IgD-negative memory B cell (primary cell): ENCODE data around the gene PAK6. TPM values are rescaled to one million over a fixed set of nuclear protein-coding genes. Genes with fewer than 3 reads are reported as not detected.

Experiments
- H3K27ac Mint-ChIP-seq, 3 donors: one replicate each; pipeline ENCODE4 v1.8.0; 2020 to 2022; ENCODE audit warnings: mild to moderate bottlenecking in 3 of 3, mixed read lengths in 3 of 3, moderate library complexity in 1 of 3
- H3K27me3 Mint-ChIP-seq: one replicate; pipeline ENCODE4 v1.8.0; 2021; ENCODE audit warnings: mixed read lengths
- H3K36me3 Mint-ChIP-seq: one replicate; pipeline ENCODE4 v1.8.0; 2020; ENCODE audit warnings: mild to moderate bottlenecking, mixed read lengths
- H3K4me1 Mint-ChIP-seq, 3 donors: one replicate each; pipeline ENCODE4 v1.8.0; 2020 to 2022; ENCODE audit warnings: mixed read lengths in 3 of 3, mild to moderate bottlenecking in 1 of 3
- H3K4me3 Mint-ChIP-seq, 4 donors: one replicate each; pipeline ENCODE4 v1.8.0; 2020 to 2022; ENCODE audit warnings: mild to moderate bottlenecking in 4 of 4, mixed read lengths in 4 of 4, moderate library complexity in 3 of 4
- H3K9me3 Mint-ChIP-seq, 3 donors: one replicate each; pipeline ENCODE4 v1.8.0; 2020 to 2021; ENCODE audit warnings: mixed read lengths in 3 of 3, mild to moderate bottlenecking in 1 of 3
- polyA plus RNA-seq: library from polyadenylated mRNA; unstranded; fragments of 300-500 nt; fragmentation: Illumina TruSeq; gene quantifications from one replicate; pipeline ENCODE4 v1.2.3, GENCODE V29; 2021

Gene PAK6
- polyA plus RNA-seq, 1 donor from 2014 or later = not detected

DNA sequence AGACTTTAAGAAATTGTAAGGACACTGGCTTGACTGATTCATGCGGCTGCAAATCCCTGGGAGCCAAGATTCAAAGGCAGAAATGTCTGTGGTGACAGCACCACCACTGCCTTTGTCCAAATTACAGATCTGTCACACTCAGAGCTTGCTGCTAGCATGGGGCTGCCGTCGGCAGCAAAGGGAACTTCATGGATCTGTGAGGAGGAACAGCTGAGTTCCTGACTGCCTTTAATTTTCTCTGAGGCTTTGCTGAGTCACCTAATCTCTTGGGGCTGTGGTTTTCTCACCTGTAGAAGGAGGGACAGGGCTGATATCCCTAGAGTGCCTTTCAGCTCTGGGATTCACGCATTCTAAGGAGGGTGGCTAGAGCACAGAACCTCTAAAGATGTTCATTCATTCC is 4.1 kb upstream of the PAK6 start:
- Mint-ChIP-seq H3K36me3 (no peaks in the 10 kb centered on the region), H3K4me3 (peak overlapping the region in 3 of 4 donors; percentile 5 to 80 (median 57)), H3K27ac (peak overlapping the region in 2 of 3 donors; percentile 5 to 74), H3K4me1 (peaks cover 13 to 22% (median 21%) of the 10 kb centered on the region in 3 donors), H3K9me3 (no peaks in the 10 kb centered on the region), H3K27me3 (peaks cover 7% of the 10 kb centered on the region)

DNA sequence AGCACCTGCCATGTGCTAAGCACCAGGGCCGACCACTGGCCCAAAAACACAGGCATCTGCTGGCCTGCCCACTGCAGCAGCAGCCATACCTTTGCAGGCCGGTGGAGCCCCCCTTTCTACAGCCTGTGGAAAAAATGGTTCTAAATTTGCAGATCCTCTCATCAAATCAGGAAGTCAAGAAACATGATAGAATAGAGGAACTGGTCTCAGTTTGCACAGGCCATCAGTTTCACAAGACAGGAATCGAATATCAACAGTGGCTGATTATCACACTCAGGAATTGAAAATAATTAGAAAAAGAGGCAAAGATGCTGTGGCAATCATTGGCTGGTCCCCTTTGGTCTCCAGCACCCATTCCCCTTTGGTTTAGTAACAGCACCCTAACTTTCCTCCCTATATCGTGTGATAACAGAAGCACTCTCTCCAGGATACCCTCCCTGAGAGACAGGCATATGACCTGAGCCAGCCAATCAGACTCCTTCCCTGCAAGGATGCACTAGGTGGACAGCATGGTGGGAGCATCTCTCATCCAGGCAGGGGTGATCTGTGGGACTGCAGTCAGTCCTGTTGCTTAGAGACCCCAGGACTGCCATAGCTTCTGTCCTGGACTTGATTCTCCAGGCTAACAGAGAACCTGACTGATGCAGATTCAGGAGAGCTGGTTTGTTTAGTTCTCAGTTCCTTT is 3.5 kb upstream of the PAK6 start:
- H3K4me3 Mint-ChIP-seq = peak overlapping the region in 3 of 4 donors; percentile 5 to 80 (median 57)
- peaks cover 8% of the 10 kb centered on the region for H3K27me3 Mint-ChIP-seq
- H3K9me3 Mint-ChIP-seq = no peaks in the 10 kb centered on the region
- H3K4me1 Mint-ChIP-seq = peaks cover 13 to 22% (median 21%) of the 10 kb centered on the region in 3 donors
- peak overlapping the region in 2 of 3 donors; percentile 5 to 74 for H3K27ac Mint-ChIP-seq
- H3K36me3 Mint-ChIP-seq = no peaks in the 10 kb centered on the region

GRCh38 chr15:40239404-40239692 is 485 bp downstream of the PAK6 start:
- Mint-ChIP-seq H3K4me3 (peak overlapping the region; percentile 20 to 69 (median 46)), H3K27ac (no peak overlapping the region), H3K36me3 (no peaks in the 10 kb centered on the region), H3K27me3 (peaks cover 8% of the 10 kb centered on the region), H3K4me1 (peaks cover 13 to 22% (median 21%) of the 10 kb centered on the region in 3 donors), H3K9me3 (no peaks in the 10 kb centered on the region)

DNA sequence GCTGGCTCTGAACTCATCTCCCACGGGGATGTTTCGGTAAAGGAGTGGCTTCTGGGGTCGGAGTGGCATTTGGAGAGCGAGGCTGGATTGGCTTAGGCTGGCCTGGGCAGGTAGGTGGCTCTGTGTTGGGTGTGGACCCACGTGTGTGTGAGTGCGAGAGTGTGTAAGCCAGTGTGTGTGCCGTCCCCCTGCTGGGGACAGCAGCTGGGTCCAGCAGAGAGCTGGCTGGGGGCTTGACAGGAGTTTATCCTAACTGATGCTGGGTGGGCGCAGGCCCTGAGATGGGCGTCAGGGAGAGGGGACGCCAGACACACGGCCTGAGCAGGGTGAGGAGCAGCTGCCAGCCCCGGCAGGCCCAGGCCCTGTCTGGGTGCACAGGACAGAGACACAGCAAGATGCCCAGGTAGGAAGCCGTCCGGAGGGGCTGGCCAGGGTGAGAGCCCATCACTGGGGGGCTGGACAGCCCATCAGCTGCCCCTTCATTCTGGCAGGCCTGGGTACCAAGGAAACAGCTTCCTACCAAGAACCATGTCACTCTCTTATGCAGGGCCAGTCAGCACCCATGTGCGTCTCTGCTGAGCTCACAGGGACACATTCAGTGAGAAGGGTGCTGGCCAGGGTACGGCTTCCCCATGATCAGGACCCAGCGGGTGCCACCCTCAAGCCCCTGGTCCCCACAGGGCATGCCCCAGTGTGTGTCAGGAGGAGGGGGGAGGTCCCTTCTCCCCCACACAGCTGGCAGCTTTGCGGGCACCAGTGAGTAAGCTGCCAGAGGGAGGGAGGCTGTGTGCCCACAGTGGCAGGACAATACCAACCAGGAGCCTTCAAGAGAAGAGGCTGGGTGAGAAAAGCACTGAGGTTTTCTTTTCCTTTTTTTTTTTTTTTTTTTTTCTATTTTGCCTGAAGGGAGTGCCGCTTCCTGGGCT is 1.1 kb downstream of the PAK6 start:
- Mint-ChIP-seq H3K36me3 (no peaks in the 10 kb centered on the region), H3K9me3 (no peaks in the 10 kb centered on the region), H3K27ac (no peak overlapping the region), H3K27me3 (peaks cover 8% of the 10 kb centered on the region), H3K4me1 (peaks cover 12 to 17% (median 16%) of the 10 kb centered on the region in 3 donors), H3K4me3 (peak overlapping the region in 3 of 4 donors; percentile 7 to 47 (median 41))

DNA sequence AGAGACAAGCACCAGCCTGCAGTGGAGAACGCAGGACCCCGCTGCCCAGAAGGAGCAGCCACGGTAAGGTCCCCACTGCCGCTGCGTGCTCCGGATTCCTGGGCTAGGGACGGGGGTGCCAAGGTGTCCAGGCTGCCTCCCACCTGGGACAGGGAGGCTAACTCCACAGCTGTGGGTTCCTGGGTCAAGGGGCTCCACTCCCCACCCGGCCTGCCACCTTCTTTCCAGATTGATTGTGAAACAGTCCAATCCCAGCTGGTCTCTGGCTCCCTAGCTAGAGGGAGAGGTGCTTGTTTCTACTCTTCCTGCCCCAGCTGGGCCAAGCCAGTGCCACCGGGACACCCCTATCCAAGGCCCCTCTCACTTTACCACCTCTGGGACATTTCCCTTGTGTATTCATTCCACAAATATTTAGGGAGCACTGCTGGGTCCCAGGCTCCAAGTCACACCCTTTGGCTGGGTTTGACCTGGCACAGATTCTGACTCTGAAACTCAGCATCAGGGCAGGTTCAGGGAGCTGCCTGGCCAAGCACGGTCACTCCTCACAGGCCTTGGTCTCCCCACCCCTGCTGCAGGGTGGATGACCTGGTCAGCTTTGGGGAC is 1.9 kb downstream of the PAK6 start:
- no peaks in the 10 kb centered on the region for H3K36me3 Mint-ChIP-seq
- peaks cover 8% of the 10 kb centered on the region for H3K27me3 Mint-ChIP-seq
- H3K9me3 Mint-ChIP-seq = no peaks in the 10 kb centered on the region
- no peak overlapping the region for H3K27ac Mint-ChIP-seq
- peaks cover 6 to 10% (median 10%) of the 10 kb centered on the region in 3 donors for H3K4me1 Mint-ChIP-seq
- no peak overlapping the region for H3K4me3 Mint-ChIP-seq

- H3K36me3 Mint-ChIP-seq = no peaks in the 10 kb centered on the region
- H3K27ac Mint-ChIP-seq = no peak overlapping the region
- H3K4me3 Mint-ChIP-seq = no peak overlapping the region
- peaks cover 8% of the 10 kb centered on the region for H3K27me3 Mint-ChIP-seq
- peaks cover 6 to 10% (median 7%) of the 10 kb centered on the region in 3 donors for H3K4me1 Mint-ChIP-seq
- H3K9me3 Mint-ChIP-seq = no peaks in the 10 kb centered on the region
Measured at GRCh38 chr15:40241269-40242212, 2.7 kb downstream of the PAK6 start.

DNA sequence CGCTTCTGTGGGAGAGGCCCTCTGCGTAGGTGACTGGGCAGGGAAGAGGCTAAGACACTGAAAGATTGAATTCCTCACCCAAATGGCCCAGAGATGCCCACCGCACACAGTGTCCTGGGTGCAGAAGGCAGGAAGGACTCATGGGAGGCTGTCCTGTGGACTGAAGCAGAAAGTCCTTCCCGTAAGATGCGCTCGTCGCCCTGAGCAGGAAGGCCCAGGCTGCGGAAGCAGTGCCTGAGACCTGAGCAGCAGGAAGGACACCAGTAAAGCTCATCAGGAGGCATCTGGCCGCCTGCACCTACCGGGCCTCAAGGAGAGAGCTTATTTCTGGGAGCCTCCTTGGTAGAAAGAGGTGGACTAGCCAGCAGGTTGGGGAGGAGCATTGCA is 3.3 kb downstream of the PAK6 start:
- no peaks in the 10 kb centered on the region for H3K9me3 Mint-ChIP-seq
- H3K27me3 Mint-ChIP-seq = peaks cover 8% of the 10 kb centered on the region
- H3K36me3 Mint-ChIP-seq = no peaks in the 10 kb centered on the region
- H3K4me3 Mint-ChIP-seq = no peak overlapping the region
- no peak overlapping the region for H3K27ac Mint-ChIP-seq
- H3K4me1 Mint-ChIP-seq = peaks cover 6 to 8% (median 7%) of the 10 kb centered on the region in 3 donors

DNA sequence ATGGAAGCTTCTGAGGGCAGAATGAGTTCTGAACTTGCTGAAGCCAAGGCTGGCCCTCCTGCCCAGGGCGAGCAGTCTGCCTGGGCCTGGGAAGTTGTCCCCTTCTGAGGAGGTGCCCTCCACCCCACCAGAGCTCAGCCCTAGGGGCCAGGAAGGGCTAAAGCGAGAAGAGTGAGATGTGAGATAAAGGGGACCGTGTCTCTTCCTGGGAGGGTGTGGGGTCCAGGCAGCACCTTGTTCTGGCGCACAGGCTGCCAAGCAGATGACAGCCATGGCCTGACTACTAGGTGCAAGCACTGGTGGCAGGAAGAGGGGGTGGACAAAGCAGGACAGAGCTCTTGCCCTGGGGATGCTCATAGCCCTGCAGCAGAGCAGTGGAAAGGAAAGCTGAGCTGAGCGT is 3.7 kb downstream of the PAK6 start:
- no peaks in the 10 kb centered on the region for H3K36me3 Mint-ChIP-seq
- H3K4me3 Mint-ChIP-seq = no peak overlapping the region
- H3K27ac Mint-ChIP-seq = no peak overlapping the region
- peaks cover 8% of the 10 kb centered on the region for H3K27me3 Mint-ChIP-seq
- H3K4me1 Mint-ChIP-seq = peaks cover 6 to 8% (median 7%) of the 10 kb centered on the region in 3 donors
- no peaks in the 10 kb centered on the region for H3K9me3 Mint-ChIP-seq

- H3K4me3 Mint-ChIP-seq = peak overlapping the region in 1 of 4 donors; percentile 9
- H3K36me3 Mint-ChIP-seq = no peaks in the 10 kb centered on the region
- H3K27me3 Mint-ChIP-seq = peaks cover 7% of the 10 kb centered on the region
- no peak overlapping the region for H3K27ac Mint-ChIP-seq
- H3K9me3 Mint-ChIP-seq = no peaks in the 10 kb centered on the region
- peaks cover under 1 to 5% (median 3%) of the 10 kb centered on the region in 3 donors for H3K4me1 Mint-ChIP-seq
Measured at GRCh38 chr15:40243126-40243810, 4.4 kb downstream of the PAK6 start.

DNA sequence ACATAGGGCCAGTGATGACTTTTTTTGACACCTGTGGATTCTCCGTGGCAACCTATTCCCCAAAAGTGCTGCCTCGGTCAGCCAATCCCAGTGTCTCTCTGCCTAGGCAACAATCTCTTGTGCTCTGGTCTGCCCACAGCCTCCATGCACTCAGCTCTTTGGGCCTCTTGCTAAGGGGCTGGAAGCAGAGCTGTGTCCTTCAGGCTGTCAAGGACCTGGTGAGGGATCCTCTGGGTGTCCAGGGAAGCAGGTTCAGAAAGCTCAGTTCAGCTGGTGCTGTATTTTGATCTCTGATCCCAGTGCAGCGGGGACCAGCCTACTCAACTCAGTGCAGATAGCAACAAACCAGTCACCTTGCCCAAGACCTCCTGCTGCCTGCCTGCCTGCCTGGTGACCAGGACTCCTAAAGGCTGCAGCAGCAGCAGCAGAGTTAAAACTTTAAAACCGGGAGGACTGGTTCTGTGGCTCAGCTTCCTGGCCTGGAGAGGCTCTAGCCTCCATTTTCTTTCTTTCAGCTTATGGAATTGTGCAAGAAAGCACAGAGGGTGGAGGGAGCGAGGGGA is 6.2 kb downstream of the PAK6 start:
- Mint-ChIP-seq H3K27me3 (no peaks in the 10 kb centered on the region), H3K4me3 (no peak overlapping the region), H3K27ac (no peak overlapping the region), H3K4me1 (no peaks in the 10 kb centered on the region), H3K9me3 (no peaks in the 10 kb centered on the region), H3K36me3 (no peaks in the 10 kb centered on the region)

DNA sequence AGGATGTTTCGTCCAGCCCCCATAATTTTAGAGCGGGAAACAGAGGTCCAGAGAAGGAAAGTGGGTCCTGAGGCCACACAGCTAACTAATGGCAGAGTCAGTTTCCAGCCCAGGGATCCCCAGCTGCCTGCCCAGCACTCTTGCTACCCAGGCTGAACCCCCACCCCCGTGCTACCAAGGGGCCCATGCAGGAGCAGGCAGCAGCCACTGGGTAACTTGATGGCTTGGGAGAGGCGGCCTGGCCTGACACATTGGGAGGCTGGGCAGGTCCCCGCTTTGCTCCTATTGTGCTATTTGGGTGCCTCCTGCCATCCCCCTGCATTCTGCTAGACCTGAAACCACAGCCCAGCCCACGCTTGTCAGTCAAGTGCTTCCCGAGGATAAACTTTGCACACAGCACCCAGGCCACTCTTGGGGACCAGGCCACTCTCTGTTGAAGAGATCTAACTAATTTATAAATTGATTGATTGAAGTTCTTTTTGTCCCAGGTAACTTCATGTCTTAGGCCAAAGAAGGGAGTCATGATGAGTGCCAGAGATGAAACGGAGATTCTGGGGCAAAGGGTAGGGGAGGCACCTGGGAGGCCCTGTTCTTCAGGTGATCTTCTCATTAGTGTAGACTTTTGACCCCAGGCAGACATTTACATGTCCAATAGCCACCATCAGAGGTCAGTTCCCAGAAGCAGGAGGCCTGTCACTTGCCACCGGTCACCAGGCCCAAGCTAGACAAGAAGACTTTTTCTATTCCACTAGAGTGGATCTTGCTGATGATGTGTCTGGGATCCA is 7.0 kb downstream of the PAK6 start:
- Mint-ChIP-seq H3K4me1 (no peaks in the 10 kb centered on the region), H3K36me3 (no peaks in the 10 kb centered on the region), H3K9me3 (no peaks in the 10 kb centered on the region), H3K4me3 (no peak overlapping the region), H3K27ac (no peak overlapping the region), H3K27me3 (no peaks in the 10 kb centered on the region)

GRCh38 chr15:40246496-40247280 is 7.8 kb downstream of the PAK6 start:
- Mint-ChIP-seq H3K27ac (peak overlapping the region in 1 of 3 donors; percentile 21), H3K36me3 (no peaks in the 10 kb centered on the region), H3K27me3 (no peaks in the 10 kb centered on the region), H3K4me1 (peaks cover 0 to 4% (median 0%) of the 10 kb centered on the region in 3 donors), H3K4me3 (no peak overlapping the region), H3K9me3 (no peaks in the 10 kb centered on the region)
